GM03348 (cell line): ENCODE results near the gene CDH16.

Source experiments
- DNase-seq: peaks from one replicate; pipeline ENCODE4 v3.0.0; 2012; ENCODE audit warnings: low spot score

Gene CDH16

DNA sequence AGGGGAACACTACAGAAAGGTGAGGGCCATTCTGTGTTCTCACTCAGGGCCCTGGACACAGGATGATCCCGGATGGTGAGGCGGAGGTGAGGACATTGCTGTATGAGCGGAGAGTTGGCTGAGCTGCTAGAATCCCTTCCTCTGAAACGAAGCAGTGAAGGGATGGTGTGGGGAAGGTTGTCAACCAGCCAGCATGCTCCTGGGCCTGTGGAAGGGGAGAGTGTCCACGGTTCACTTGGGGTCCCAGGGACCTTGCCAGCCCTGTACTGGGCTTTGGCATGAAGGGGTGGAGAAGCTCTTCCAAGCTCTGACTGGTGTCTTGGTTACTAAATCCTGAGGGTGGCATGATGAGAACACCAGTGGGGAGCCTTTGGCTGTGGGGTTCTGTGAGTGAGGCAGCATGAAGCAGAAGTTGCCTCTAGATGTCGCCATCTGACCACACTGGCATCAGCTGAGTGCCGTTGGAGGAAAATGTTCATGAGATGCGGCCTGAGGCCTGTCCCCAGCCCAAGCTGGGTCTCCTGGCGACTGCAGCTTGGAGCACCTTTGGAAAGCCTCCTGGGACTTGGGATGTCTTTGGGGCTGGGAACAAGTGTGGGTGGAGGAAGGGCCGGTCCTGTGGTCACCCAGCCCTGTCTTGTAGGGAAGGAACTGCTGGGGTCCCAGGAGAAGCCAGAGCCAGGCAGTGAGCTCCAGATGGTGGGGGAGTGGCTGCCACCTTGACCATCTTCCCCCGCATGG, 23.6 kb downstream of the CDH16 start:
- DNase-seq, result peak; percentile 82

GRCh38 chr16:66894055-66894454, 24.6 kb downstream of the CDH16 start:
- DNase-seq, result no peak

DNA sequence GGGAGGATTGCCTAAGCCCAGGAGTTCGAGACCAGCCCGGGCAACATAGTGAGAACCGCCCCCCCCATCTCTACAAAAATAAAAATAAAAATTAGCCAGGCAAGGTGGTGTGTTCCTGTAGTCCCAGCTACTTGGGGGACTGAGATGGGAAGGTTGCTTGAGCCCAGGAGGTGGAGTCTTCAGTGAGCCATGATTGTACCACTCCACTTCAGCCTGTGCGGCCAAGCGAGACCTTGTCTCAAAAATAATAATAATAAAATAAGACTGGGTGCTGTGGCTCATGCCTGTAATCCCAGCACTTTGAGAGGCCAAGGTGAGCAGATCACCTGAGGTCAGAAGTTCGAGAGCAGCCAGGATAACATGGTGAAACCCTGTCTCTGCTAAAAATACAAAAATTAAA, 26.9 kb downstream of the CDH16 start:
- DNase-seq, result no peak

GRCh38 chr16:66891360-66891759, 27.3 kb downstream of the CDH16 start:
- DNase-seq, result no peak

- DNase-seq, result no peak
Observed at GRCh38 chr16:66890799-66891198, 27.9 kb downstream of the CDH16 start.

DNA sequence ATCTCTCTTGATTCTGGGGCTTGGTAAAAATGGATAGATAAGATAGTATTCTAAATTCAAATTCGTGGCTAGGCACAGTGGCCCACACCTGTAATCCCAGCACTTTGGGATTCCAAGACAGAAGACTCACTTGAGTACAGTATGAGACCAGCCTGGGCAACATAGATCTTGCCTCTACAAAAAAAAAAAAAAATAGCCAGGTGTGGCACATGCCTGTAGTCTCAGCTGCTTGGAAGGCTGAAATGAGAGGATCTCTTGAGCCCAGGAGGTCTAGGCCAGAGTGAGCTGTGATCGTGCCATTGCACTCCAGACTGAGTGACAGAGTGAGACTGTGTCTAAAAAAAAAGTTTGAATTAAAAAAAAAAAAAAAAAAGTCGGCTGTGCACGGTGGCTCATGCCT, 29.1 kb downstream of the CDH16 start:
- no peak for DNase-seq

DNA sequence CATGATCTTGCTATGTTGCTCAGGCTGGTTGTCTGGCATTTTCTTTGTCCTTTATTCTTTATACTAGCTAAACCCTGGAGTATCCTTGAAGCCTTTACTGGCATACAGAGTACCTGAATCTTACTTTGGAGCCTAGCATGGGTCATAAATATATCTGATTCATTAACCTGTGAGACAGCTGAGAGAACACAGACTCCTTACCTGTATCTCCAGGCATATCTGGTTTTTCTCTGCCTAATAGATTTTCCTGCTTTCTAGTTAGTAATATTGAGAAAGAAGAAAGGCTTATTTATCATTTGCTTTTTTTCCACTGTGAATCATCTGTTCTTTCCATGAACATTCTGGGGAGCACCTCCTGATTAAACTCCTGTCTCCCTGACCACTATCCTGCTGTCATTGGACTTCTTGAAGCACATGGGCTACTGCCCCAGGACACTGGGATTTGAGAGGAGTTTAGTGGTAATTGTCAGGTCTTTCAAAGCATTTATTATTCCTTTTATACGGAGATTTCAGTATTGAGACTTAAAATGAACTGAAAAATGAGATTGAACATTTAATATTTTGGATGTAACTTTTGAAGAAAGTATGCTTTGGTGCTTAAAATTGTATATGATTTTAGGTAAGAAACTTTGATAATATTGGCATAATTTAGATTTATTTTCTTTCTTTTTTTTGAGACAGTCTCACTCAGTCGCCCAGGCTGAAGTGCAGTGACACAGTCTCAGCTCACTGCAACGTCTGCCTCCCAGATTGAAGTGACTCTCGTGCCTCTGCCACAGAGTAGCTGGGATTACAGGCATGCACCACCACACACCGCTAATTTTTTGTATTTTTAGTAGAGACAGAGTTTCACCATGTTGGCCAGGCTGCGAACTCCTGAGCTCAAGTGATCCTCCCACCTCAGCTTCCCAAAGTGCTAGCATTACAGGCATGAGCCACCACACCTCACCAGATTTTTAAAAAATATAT, 29.8 kb downstream of the CDH16 start:
- no peak for DNase-seq

- no peak for DNase-seq
Observed at GRCh38 chr16:66886914-66887313, 31.8 kb downstream of the CDH16 start.

- peak; percentile 53 for DNase-seq
Observed at GRCh38 chr16:66886321-66886720, 32.4 kb downstream of the CDH16 start.

- no peak for DNase-seq
Observed at GRCh38 chr16:66885491-66885890, 33.2 kb downstream of the CDH16 start.

- no peak for DNase-seq
Observed at GRCh38 chr16:66882702-66883101, 36.0 kb downstream of the CDH16 start.

DNA sequence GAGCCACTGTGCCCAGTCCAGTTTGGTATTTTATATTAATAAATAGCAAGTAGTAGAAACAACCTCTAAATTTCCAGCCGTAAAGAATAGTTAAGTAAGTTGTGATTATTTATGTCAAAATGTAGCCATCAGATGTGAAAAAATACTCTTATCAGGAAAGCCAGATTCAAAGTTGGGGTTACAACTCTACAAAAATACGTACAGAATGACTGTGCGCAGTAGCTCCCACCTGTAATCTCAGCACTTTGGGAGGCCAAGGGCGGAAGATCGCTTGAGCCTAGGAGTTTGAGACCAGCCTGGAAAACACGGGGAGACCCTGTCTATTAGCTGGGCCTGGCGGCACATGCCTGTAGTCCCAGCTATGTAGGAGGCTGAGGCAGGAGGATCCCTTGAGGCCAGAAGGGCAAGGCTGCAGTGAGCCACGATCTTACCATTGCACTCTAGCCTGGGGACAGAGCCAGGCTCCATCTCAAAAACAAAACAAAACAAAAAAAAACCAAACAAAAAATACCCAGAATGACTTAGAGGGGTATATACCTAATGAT, 36.6 kb downstream of the CDH16 start:
- DNase-seq, result no peak

GRCh38 chr16:66881560-66881959, 37.1 kb downstream of the CDH16 start:
- DNase-seq, result no peak

GRCh38 chr16:66881014-66881417, 37.7 kb downstream of the CDH16 start:
- no peak for DNase-seq

DNA sequence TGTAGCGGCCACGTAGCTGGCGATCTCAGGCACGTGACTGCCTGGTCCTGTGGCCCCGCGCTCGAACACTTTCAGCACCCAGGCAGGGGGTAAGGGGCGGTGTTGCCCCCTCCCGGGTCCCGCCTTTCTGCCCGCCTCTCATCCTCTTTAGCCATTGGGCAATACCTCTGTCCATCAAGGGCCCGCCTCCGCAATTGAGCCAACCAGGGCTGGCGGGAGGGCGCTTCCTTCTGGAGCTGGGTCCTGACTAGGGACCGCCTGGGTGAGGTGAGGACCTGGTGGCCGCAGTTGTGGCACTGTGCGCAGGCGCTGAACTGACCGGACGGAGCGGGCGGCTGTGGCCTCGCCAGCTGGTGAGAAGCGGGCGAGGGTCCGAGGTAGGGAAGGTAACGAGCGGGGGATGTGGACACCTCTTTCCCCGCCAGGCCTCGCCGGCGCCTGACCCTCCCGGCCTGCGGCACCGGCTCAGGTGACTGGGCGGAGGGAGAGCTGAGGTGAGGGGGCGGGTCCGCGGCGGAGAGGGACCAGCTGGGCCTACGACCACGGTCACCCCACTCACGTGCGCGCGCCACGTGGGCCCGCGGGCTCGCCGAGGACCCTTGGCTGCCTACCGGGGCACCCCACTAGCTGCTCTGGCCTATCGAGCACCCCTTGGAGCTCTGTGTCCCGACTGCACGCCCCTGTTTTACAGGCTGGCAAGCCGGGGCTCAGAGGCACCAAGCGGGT, 38.2 kb downstream of the CDH16 start, which contains the start of gene PDP2:
Gene PDP2 (plus strand): TSS at position 228 of the 726 bp plus-strand sequence. CDS start 3,770 bp downstream, outside the sequence.
- peak; percentile 99 for DNase-seq

DNA sequence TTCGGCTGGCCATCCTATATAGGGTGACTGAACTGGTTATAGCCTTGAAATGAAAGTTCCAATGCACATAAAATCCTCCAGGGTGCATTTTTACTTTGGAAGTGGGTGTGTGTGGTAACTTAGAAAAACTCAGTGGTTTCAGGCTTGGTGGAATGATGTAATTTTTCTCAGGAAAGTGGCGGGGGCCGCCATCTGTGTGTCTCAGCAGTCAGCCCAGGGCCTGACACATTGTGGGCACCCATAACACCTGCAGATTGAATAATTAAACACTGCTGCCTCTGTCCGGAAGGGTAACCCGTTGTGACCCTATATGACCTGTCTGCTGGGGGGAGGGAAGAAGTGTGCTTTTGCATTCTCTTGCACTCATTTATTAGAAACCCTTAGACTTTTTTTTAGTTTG, 40.6 kb downstream of the CDH16 start:
- DNase-seq, result peak; percentile 40

DNA sequence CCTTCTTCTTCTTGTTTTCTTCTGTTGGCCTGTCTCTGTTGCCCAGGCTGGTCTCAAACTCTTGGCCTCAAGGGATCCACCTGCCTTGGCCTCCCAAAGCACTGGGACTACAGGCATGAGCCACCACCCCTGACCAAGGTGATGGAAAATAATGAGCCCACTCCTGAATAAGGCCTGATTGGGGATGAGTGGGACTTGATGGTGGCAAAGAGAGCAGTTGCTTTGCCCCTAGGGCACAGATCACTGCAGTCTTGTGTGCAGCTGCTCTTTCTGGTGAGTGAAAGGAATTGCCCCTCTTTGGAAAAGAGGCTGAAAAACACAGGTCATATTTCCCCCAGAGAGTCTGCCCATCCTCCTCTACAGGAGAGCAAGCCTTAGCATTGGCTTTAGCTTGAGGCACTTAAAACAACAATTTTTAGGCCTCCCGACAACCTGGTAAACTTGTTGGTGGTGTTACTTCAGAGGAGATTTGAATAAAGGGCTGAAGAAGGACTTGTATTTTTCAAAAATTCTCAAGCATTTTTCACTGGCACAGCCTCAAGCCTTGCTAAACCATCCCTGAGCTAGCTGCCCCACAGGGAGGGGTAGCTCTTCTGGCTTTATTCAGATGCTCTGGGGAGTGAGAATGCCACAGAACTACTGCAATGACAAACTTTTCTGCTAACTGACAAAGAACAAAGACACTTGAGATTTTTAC, 44.5 kb downstream of the CDH16 start:
- peak; percentile 50 for DNase-seq

DNA sequence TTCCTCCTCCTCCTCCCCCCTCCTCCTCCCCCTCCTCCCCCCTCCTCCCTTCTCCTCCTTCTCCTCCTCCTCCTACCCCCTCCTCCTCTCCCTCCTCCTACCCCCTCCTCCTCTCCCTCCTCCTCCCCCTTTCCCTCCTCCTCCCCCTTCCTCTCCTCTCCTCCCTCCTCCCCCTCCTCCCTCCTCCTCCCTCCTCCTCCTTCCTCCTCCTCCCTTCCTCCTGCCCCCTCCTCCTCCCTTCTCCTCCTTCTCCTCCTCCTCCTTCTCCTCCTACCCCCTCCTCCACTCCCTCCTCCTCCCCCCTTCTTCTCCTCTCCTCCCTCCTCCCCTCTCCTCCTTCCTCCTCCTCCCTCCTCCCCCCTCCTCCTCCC, 45.0 kb downstream of the CDH16 start:
- no peak for DNase-seq

- DNase-seq, result peak; percentile 96
Observed at GRCh38 chr16:66872943-66873684, 45.6 kb downstream of the CDH16 start.

- no peak for DNase-seq
Observed at GRCh38 chr16:66872559-66872942, 46.1 kb downstream of the CDH16 start.

- no peak for DNase-seq
Observed at GRCh38 chr16:66871840-66872239, 46.8 kb downstream of the CDH16 start.
